Mucosa of descending colon (tissue), 3 donors: ENCODE measurements around the gene XKR8. TPM values are rescaled to one million over a fixed set of nuclear protein-coding genes. Genes with fewer than 3 reads are reported as not detected.
A peak's percentile ranks its signal among the peaks of the same experiment; 100 is the strongest.

Source experiments
- ATAC-seq: fragments of 200-7000 bp; cut with Tn5 transposase; one replicate; pipeline ENCODE4 v1.9.1; 2020; ENCODE audit warnings: mild to moderate bottlenecking, moderate library complexity
- DNase-seq, 3 donors: peaks; one replicate each; pipeline ENCODE4 v3.0.0-alpha.2; 2020
- H3K36me3 ChIP-seq: fragments of 200-600 bp; one replicate; pipeline ENCODE4 v1.8.0; 2021; ENCODE audit warnings: low read depth, mild to moderate bottlenecking
- H3K4me1 ChIP-seq: fragments of 200-600 bp; one replicate; pipeline ENCODE4 v1.8.0; 2021; ENCODE audit warnings: low read depth, mild to moderate bottlenecking
- H3K4me3 ChIP-seq: fragments of 200-600 bp; one replicate; pipeline ENCODE4 v1.8.0; 2021; ENCODE audit warnings: mild to moderate bottlenecking
- H3K9me3 ChIP-seq: fragments of 200-600 bp; one replicate; pipeline ENCODE4 v1.8.0; 2021; ENCODE audit warnings: mild to moderate bottlenecking
- intact Hi-C, 2 donors: fragments of 100-400 bp; cut with DNase I in 1 of 2; cut with micrococcal nuclease in 1 of 2; formaldehyde crosslinking; loops; one replicate each; pipeline versions ENCODE4 v1.11.0 to v1.11.1; 2022; cut with DNase I, micrococcal nuclease
- total RNA-seq, 3 donors: library from RNA; stranded (reverse); fragmentation: NEBNext Ultra II Directional in 2 of 3; extraction: Animal tissue kit (Norgen Biotek cat#: 25700) in 2 of 3; gene quantifications; one replicate each; pipeline versions ENCODE4 v1.2.1 to v1.2.4, GENCODE V29; 2021 to 2023
- TF ChIP-seq, protein P1 (sequence below): fragments of 200-600 bp; IDR thresholded peaks from one replicate; pipeline ENCODE4 v1.8.0; 2022; ENCODE audit warnings: antibody characterized with exemption, mild to moderate bottlenecking
- donor health status: DM: no; HTN: no; CAD: no; lungs with moderate emphysema.
- donor health status: DM: no; HTN: no; CAD: no.
- donor health status: DM: no; HTN: yes; CAD: no.

Gene XKR8
- total RNA-seq, 3 donors from 2014 or later, result 8.2 to 9.8 (median 9.1) TPM

DNA sequence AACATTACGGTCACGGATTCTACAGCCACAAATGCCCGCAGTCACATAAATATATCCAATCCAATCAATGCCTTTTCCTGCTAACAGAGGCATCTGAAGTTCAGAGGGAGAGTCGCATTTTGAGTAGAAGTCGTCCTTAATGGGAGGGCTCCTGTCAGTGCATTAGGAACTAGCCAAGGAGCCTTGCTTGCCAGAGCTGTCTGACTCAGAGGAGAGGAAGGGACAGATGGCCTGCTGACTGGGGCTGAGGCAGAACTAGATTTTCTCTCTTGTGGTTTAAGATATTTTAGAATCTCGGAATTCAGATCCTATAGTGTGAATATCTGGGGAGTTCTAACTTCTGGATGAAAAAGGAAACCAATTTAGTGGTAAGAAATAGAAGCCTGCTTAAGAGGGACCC, 10.6 kb downstream of the XKR8 start:
- Histone ChIP-seq H3K9me3 (no peaks in the 10 kb centered on the region), H3K4me3 (no peak overlapping the region), H3K4me1 (peaks cover 4% of the 10 kb centered on the region), H3K36me3 (no peaks in the 10 kb centered on the region)
- peak; percentile 24 for ATAC-seq
- intact Hi-C loops, result no loop called here
- peak in 1 of 3 donors; percentile 15 for DNase-seq
- TF ChIP-seq, protein P1, sequence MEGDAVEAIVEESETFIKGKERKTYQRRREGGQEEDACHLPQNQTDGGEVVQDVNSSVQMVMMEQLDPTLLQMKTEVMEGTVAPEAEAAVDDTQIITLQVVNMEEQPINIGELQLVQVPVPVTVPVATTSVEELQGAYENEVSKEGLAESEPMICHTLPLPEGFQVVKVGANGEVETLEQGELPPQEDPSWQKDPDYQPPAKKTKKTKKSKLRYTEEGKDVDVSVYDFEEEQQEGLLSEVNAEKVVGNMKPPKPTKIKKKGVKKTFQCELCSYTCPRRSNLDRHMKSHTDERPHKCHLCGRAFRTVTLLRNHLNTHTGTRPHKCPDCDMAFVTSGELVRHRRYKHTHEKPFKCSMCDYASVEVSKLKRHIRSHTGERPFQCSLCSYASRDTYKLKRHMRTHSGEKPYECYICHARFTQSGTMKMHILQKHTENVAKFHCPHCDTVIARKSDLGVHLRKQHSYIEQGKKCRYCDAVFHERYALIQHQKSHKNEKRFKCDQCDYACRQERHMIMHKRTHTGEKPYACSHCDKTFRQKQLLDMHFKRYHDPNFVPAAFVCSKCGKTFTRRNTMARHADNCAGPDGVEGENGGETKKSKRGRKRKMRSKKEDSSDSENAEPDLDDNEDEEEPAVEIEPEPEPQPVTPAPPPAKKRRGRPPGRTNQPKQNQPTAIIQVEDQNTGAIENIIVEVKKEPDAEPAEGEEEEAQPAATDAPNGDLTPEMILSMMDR, result no peak

- Histone ChIP-seq H3K4me3 (no peak overlapping the region), H3K9me3 (no peaks in the 10 kb centered on the region), H3K36me3 (no peaks in the 10 kb centered on the region), H3K4me1 (peaks cover 4% of the 10 kb centered on the region)
- no peak for DNase-seq
- TF ChIP-seq, protein P1, result no peak
- intact Hi-C loops, result no loop called here
- no peak for ATAC-seq
Measured at GRCh38 chr1:27971674-27972073, 11.9 kb downstream of the XKR8 start.

DNA sequence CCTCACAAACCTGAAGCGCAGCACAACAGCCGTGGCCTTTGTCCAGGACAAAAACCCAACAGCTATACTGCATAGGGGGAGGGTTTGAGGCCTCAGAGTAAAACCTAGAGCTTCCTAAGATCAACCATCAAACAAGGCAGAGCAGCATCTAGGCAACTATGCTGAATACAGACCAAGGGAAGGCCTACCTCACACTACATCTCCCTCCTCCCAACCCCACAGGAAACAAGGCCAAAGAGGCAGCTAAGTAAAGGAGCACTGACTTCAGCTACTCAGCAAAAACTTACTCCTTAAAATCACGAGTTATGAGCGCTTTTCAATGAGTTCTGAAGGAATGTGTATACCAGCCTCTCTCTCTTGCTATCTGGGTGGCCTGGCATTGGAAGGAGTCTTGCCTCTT, 12.4 kb downstream of the XKR8 start:
- DNase-seq (no peak), ATAC-seq (no peak)
- no peaks in the 10 kb centered on the region for H3K9me3 ChIP-seq
- H3K4me1 ChIP-seq, result peaks cover 4% of the 10 kb centered on the region
- TF ChIP-seq, protein P1, result no peak
- no peak overlapping the region for H3K4me3 ChIP-seq
- intact Hi-C loops, result no loop called here
- no peaks in the 10 kb centered on the region for H3K36me3 ChIP-seq

DNA sequence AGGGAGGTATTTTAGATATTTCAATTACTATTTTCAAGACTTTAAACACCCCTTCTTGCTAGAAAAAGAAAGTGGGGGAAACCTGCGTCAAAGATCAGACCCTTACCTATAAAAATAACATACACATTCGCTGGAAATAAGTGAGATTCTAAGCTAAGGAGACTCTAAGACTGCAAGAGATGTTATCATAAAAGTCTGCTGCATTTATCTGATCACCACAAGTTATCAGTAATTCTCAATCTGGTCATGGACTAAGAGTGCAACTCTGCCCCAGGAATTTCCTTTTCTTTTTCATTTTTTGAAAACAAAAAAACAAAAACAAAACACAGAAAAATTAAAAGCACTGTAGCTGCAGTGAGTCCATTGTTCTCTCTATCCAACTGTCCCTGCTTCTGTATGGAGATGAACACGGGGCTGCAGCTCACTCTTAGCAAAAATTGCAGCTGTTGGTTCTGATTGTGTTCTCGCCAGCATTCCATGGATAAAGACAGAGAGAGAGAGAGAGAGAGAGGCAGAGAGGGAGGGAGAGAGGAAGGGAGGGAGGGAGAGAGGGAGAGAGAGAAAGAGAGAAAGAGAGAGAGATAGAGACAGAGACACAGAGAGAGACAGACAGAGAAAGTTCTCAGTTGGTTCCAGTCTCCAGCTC, 14.1 kb downstream of the XKR8 start:
- H3K36me3 ChIP-seq, result no peaks in the 10 kb centered on the region
- peaks cover 4% of the 10 kb centered on the region for H3K4me1 ChIP-seq
- DNase-seq (no peak), ATAC-seq (no peak)
- intact Hi-C loops, result no loop called here
- TF ChIP-seq, protein P1, result no peak
- no peaks in the 10 kb centered on the region for H3K9me3 ChIP-seq
- no peak overlapping the region for H3K4me3 ChIP-seq

- DNase-seq, result no peak
- no peak overlapping the region for H3K4me3 ChIP-seq
- no peaks in the 10 kb centered on the region for H3K9me3 ChIP-seq
- ATAC-seq, result no peak
- no peaks in the 10 kb centered on the region for H3K36me3 ChIP-seq
- TF ChIP-seq, protein P1, result no peak
- intact Hi-C loops, result no loop called here
- peaks cover 4% of the 10 kb centered on the region for H3K4me1 ChIP-seq
Measured at GRCh38 chr1:27974417-27974781, 14.6 kb downstream of the XKR8 start.
